Gastrocnemius medialis (tissue), 4 donors: Measurements from ENCODE around the gene AHI1. TPM values are rescaled to one million over a fixed set of nuclear protein-coding genes. Genes with fewer than 3 reads are reported as not detected.

Experiments
- ATAC-seq, 2 donors: fragments of 150-250 bp; one replicate each; pipeline ENCODE4 v1.9.1; 2016
- DNase-seq, 2 donors: peaks; one replicate each; pipeline ENCODE4 v3.0.0-alpha.2; 2019
- H3K27ac ChIP-seq, 4 donors: fragments of 200-600 bp; sonication (generic); 1 replicate in 1 of 4; 2 replicates in 3 of 4; pipeline ENCODE4 v1.5.1; 2016 to 2018; ENCODE audit warnings: mild to moderate bottlenecking in 2 of 4, moderate library complexity in 1 of 4
- H3K27me3 ChIP-seq, 3 donors: fragments of 200-600 bp; sonication (generic) in 2 of 3; 1 replicate in 1 of 3; 2 replicates in 2 of 3; pipeline versions ENCODE4 v1.5.1 to v1.6.0; 2016 to 2019; ENCODE audit warnings: mild to moderate bottlenecking in 1 of 3, moderate library complexity in 1 of 3
- H3K36me3 ChIP-seq, 2 donors: fragments of 200-600 bp; sonication (generic) in 1 of 2; one replicate each; pipeline ENCODE4 v1.5.1; 2017 to 2018
- H3K4me1 ChIP-seq, 2 donors: fragments of 200-600 bp; sonication (generic) in 1 of 2; one replicate each; pipeline ENCODE4 v1.5.1; 2016 to 2017; ENCODE audit warnings: mild to moderate bottlenecking in 2 of 2
- H3K4me3 ChIP-seq, 4 donors: fragments of 200-600 bp; sonication (generic) in 3 of 4; 1 replicate in 1 of 4; 2 replicates in 3 of 4; pipeline ENCODE4 v1.5.1; 2016 to 2019; ENCODE audit warnings: mild to moderate bottlenecking in 2 of 4
- H3K9me3 ChIP-seq, 3 donors: fragments of 200-600 bp; sonication (generic) in 2 of 3; 1 replicate in 1 of 3; 2 replicates in 2 of 3; pipeline ENCODE4 v1.5.1; 2016 to 2019
- CTCF ChIP-seq, 5 experiments: fragments of 450-650 bp in 3 of 5; fragments of 200-600 bp in 2 of 5; sonication (generic) in 2 of 5; IDR thresholded peaks in 4 of 5; conservative IDR thresholded peaks in 1 of 5; 1 replicate in 4 of 5; 2 replicates in 1 of 5; pipeline ENCODE4 v1.5.1; 2016 to 2019; ENCODE audit warnings: antibody characterized with exemption in 5 of 5, mild to moderate bottlenecking in 3 of 5, moderate library complexity in 3 of 5
- POLR2A ChIP-seq, 2 donors: fragments of 450-650 bp; IDR thresholded peaks; one replicate each; pipeline ENCODE4 v1.6.1; 2017; ENCODE audit warnings: antibody characterized with exemption in 2 of 2, mild to moderate bottlenecking in 2 of 2, moderate library complexity in 2 of 2
- in situ Hi-C, 4 donors: fragments of 200-750 bp; cut with MboI; loops; one replicate each; pipeline versions ENCODE4 v1.15.0 to v1.8.0; 2017; ENCODE audit warnings: low sequenced_read_pairs in 4 of 4
- intact Hi-C: fragments of 100-400 bp; cut with DNase I; formaldehyde crosslinking; loops from one replicate; pipeline ENCODE4 v1.15.1; 2023; ENCODE audit warnings: low total_unique reads
- total RNA-seq, 4 donors: library from RNA; depleted of rRNA; stranded (reverse); fragments of >200 nt; gene quantifications; one replicate each; pipeline versions ENCODE4 v1.1.0 to v1.2.3, GENCODE V29; 2016

Gene AHI1
- total RNA-seq, 4 donors from 2014 or later: 3.5 to 16.8 (median 8.2) TPM

DNA sequence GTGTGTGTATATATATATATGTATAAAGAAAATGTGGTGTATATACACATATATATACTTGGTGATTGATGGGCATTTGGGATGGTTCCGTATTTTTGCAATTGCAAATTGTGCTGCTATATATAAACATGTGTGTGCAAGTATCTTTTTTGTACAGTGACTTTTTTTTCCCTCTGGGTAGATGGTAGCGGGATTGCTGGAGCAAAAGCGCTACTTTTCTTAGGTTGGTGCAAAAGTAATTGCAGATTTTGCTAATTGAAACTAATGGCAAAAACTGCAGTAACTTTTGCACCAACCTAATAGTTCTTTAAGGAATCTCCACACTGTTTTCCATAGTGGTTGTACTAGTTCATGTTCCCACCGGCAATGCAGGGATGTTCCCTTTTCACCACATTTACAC is 135.4 kb downstream of the AHI1 start:
- H3K27ac ChIP-seq: no peak overlapping the region
- H3K27me3 ChIP-seq: no peaks in the 10 kb centered on the region
- no peaks in the 10 kb centered on the region for H3K4me1 ChIP-seq
- in situ Hi-C loops (no loop called here), intact Hi-C loops (no loop called here)
- DNase-seq: no peak
- H3K4me3 ChIP-seq: no peak overlapping the region
- TF ChIP-seq POLR2A (IDR thresholded peaks at IDR 0.05): no peak
- TF ChIP-seq CTCF (IDR thresholded peaks at IDR 0.05 in 4 of 5, conservative IDR thresholded peaks at IDR 0.05 in 1 of 5): no peak
- H3K9me3 ChIP-seq: no peaks in the 10 kb centered on the region
- ATAC-seq: no peak
- no peaks in the 10 kb centered on the region for H3K36me3 ChIP-seq

- in situ Hi-C loops: no loop called here
- ATAC-seq (no peak), DNase-seq (no peak)
- Histone ChIP-seq H3K4me1 (no peaks in the 10 kb centered on the region), H3K27ac (no peak overlapping the region), H3K36me3 (no peaks in the 10 kb centered on the region), H3K4me3 (no peak overlapping the region), H3K9me3 (no peaks in the 10 kb centered on the region), H3K27me3 (no peaks in the 10 kb centered on the region)
- TF ChIP-seq POLR2A (IDR thresholded peaks at IDR 0.05): no peak
- TF ChIP-seq CTCF (IDR thresholded peaks at IDR 0.05 in 4 of 5, conservative IDR thresholded peaks at IDR 0.05 in 1 of 5): no peak
- intact Hi-C loops: no loop called here
These were observed 137.3 kb downstream of the AHI1 start for GRCh38 chr6:135360222-135360621.

DNA sequence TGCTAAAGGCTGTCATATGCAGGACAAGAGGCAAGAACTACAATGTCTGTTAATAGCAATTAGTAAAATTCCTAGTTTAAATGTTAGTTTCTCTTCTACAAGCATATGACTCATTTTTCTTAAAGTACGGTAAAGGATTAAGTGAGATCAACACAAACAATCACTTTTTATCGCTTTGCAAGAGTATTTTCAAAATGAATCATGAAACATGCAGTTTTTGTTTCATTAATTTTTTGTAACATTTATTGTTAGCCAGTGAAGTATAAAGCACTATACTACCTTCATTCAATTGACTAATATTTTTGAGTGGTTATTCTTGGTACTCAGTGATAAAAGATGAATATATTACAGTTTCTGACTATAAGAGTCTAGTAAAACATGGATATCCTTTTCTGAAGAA is 138.6 kb downstream of the AHI1 start:
- in situ Hi-C loops: no loop called here
- intact Hi-C loops: no loop called here

GRCh38 chr6:135358251-135358821 is 139.2 kb downstream of the AHI1 start:
- Histone ChIP-seq H3K4me3 (no peak overlapping the region), H3K4me1 (no peaks in the 10 kb centered on the region), H3K36me3 (no peaks in the 10 kb centered on the region), H3K27me3 (no peaks in the 10 kb centered on the region), H3K9me3 (no peaks in the 10 kb centered on the region), H3K27ac (no peak overlapping the region)
- in situ Hi-C loops (no loop called here), intact Hi-C loops (no loop called here)
- no peak for DNase-seq
- TF ChIP-seq CTCF (IDR thresholded peaks at IDR 0.05 in 4 of 5, conservative IDR thresholded peaks at IDR 0.05 in 1 of 5) (no peak), POLR2A (IDR thresholded peaks at IDR 0.05) (no peak)
- no peak for ATAC-seq

More for the DNA sequence above, 138.6 kb downstream of the AHI1 start:
- TF ChIP-seq CTCF (IDR thresholded peaks at IDR 0.05 in 4 of 5, conservative IDR thresholded peaks at IDR 0.05 in 1 of 5): no peak
- TF ChIP-seq POLR2A (IDR thresholded peaks at IDR 0.05): no peak
- H3K4me1 ChIP-seq: no peaks in the 10 kb centered on the region
- H3K27ac ChIP-seq: no peak overlapping the region
- H3K36me3 ChIP-seq: no peaks in the 10 kb centered on the region
- H3K4me3 ChIP-seq: no peak overlapping the region
- ATAC-seq (no peak), DNase-seq (no peak)
- H3K27me3 ChIP-seq: no peaks in the 10 kb centered on the region
- H3K9me3 ChIP-seq: no peaks in the 10 kb centered on the region

GRCh38 chr6:135354407-135354806 is 143.1 kb downstream of the AHI1 start:
- Histone ChIP-seq H3K36me3 (no peaks in the 10 kb centered on the region), H3K4me1 (no peaks in the 10 kb centered on the region), H3K4me3 (no peak overlapping the region), H3K27ac (no peak overlapping the region), H3K27me3 (no peaks in the 10 kb centered on the region), H3K9me3 (no peaks in the 10 kb centered on the region)
- in situ Hi-C loops (no loop called here), intact Hi-C loops (no loop called here)
- DNase-seq: no peak
- ATAC-seq: no peak
- no peak for TF ChIP-seq CTCF (IDR thresholded peaks at IDR 0.05 in 4 of 5, conservative IDR thresholded peaks at IDR 0.05 in 1 of 5)
- TF ChIP-seq POLR2A (IDR thresholded peaks at IDR 0.05): no peak
